Activated CD4-positive, alpha-beta T cell treated with anti-CD3 and anti-CD28 coated beads, Interleukin-2, amount 50 U/mL, for 48 hours (primary cell): ENCODE measurements around the gene NEU1.

ENCODE experiments used
- DNase-seq, 2 experiments: peaks; one replicate each; pipeline ENCODE4 v3.0.0-alpha.2; 2020

Gene NEU1

DNA sequence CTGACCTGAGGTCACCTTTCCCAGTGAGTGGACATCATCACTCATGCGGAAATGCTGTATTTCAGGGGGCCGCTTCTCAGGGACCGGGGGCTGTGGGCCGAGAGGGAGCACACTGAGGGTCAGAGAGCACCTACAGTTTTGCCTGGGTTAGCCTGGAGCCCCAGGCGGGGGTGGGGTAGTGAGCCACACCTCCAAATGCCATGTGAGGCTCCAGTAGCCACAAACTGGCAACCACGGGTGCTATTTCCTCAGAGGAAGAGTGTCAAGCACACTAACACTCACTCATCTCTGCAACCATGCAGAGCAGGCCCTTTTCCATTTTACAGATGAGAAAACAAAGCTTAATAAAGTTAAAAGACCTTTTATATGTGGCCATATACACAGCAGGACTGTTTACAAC is 30.2 kb upstream of the NEU1 start:
- no peak for DNase-seq

DNA sequence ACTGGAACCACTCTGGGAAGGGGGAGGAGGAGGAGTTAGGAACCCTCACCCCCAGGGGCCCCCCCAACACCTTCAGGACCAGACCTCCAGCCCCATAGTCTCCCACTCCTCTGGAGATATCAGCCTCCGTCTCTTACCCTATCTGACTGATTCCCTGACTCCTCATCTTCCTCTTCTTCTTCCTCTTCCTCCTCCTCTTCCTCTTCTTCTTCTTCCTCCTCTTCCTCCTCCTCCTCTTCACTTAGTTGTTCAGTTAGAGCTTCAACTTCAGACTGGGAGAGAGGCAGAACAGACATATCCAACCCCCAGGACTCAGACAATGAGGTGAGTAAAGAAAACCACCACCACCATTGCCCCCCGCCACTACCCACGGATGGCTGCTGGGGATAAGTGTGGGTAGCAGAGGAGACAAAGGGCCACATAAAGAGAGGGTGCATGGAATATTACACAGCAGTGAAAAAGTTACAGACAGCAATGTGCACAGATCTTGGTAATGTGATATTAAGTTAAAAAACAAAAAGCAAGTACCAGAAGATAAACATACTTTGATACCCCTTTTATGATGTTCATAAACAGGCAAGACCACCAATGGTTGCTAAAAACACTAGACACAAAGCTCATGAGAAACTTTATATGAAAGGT is 26.8 kb upstream of the NEU1 start:
- no peak for DNase-seq

DNA sequence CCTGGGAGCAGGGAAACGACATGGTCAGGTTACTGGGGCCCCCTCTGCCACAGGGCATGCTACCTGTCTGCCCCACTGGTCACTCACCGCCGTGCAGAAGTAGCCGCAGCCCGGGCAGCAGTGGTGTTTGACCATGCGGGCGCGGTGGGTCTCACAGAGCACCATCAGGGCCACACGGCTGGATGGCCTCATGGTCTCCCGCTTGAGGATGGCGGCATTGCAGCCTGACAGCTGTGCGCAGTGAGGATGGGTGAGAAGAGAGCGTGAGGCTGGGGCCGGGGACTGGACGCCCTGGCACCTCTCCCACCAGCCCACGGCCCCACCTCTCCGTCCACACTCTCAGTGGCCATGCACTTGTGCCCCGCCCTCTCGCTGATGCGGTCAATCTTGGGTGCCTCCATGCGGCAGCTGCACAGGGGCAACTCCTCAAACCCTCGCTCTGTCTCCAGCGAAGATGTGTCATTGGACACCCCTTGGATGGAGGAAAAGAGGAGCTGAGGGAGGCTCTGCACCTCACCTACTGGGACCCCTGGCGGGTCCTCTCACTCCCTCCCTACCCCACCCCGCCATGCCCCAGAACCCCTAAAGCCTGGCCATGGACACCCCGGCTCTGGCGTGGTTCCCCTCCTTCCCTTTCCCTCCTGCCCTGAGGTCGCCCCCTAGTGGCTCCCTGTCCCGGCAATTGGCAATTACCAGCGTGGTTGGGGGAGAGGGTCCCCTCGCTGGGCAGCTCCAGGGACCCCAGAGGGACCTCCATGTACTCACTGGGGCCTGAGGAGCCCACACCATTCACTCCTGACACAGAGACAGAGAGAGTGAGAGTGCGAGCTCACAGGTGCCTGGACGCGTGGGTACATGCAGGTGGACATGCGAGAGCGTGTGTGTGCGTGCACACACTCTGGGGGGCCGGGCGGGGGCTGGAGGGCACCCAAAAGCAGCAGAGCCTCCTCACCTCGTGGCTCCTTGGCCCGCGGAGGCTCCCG is 25.9 kb upstream of the NEU1 start:
- peak; percentile 63 to 73 for DNase-seq

DNA sequence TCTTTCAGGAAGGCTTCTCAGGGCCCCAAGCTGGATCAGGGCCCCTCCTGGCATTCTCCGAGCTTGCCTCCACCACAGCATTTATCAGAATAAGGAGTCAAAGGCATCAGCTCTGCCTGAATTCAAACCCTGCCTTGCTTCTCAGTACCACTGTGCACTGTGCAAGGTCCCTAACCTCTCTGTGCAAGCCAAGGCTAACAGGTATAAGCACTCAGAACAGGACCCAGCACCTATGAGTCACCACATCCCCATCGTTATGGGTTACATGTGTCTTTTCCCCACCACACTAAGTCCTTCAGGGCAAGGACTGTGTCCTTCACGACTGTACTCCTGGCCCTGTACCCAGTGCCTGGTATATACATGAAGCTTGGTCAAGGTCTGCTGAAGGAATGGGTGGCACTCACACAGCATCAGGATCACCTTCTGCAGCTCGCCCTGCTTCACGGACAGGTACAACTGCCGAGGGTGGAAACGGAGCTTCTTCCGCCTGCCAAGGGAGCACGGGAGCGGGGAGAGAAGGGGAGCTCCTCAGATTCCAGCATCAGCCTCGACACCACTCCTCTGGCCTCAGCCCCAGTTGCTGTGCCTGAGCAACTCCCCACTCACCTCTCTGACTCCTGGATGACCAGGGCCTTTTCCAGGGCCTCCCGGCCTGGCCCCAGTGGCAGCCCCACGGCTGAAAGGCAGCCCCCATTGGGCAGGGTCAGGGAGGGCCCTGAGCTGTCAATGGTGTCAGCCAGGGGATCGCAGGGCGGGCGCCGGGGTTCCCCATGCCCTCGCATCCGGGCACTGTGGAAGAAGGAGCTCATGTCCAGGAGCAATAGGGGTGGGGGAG is 24.8 kb upstream of the NEU1 start:
- no peak for DNase-seq

DNA sequence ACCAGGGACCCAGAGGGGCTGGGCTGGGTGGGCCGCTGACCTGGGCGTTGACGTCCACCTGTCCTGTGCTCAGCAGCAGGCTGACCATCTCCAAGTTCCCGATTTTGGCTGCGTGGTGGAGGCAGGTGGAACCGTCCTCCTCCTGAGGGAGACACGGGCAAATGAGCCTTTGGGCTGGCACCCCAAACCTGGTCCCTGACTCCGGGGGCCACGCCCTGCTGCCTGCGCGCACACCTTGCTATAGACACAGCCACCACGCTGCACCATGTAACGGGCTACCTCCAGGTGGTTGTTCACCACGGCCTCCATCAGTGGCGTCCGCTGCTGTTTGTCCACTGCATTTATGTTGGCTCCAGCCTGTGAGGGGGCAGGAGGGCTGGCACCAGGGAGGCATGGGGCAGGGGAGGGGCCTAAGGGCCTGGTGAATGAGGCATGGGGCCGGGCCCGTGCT is 23.9 kb upstream of the NEU1 start:
- DNase-seq, result no peak

DNA sequence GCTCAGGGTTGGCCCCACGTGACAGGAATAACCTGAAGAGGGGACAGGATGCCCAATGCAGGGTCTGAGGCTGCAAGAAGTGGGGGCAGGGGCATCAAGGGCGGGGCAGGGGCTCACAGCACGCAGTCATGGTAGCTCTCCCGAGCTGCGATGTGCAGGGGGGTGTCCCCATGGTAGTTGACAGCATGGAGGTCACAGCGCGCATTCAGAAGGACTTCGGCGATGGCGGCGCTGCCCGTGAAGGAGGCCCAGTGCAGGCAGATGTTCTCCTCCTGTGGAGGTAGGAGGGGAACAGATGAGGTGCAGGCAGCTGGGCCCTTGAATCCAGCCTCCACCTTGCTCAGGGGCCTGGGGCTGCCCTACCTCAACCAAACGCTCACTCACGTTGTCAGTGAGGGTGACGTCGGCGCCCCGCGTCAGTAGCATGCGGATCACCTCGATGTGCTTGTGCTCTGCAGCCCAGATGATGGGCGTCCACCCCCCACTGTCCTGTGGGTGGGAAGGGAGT is 22.0 kb upstream of the NEU1 start:
- DNase-seq, result no peak

DNA sequence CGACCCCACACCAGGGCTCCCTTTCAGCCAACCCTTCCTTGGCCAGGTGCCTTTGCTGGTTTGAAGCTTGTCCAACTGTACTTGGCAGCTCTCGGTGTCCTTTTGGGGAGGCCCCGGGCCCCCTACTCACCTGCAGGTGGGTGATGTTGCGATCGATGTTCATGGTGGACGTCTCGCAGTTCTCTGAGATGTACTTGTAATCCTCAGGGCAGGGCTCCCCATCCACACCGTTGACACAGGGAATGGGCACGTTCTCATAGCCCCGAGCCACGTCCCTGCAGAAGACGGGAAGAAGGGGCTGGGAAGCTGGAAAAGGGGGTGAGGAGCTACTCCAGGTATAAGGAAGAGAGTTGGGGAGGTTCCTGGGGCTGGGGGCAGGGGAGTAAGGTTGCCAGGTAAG is 21.1 kb upstream of the NEU1 start:
- DNase-seq, result no peak

DNA sequence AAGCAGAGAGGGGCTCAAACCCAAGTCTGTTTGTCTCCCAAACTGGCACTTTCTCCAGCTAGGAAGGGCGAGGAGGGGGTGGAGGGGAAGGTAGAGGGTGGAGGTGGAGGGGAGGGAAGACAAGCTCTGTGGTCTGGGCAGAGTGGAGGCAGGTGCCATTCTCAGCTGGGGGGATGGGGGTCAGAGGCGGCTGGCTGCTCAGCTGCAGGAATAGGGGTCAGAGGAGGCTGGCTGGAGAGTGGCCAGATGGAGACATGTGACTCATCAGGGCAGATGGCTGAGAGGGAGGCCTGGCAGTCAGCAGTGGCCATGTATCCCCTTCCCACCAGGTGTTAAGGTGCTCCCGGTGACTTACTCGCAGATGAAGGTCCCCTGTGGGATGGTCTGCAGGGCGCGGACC is 19.7 kb upstream of the NEU1 start:
- DNase-seq, result no peak

DNA sequence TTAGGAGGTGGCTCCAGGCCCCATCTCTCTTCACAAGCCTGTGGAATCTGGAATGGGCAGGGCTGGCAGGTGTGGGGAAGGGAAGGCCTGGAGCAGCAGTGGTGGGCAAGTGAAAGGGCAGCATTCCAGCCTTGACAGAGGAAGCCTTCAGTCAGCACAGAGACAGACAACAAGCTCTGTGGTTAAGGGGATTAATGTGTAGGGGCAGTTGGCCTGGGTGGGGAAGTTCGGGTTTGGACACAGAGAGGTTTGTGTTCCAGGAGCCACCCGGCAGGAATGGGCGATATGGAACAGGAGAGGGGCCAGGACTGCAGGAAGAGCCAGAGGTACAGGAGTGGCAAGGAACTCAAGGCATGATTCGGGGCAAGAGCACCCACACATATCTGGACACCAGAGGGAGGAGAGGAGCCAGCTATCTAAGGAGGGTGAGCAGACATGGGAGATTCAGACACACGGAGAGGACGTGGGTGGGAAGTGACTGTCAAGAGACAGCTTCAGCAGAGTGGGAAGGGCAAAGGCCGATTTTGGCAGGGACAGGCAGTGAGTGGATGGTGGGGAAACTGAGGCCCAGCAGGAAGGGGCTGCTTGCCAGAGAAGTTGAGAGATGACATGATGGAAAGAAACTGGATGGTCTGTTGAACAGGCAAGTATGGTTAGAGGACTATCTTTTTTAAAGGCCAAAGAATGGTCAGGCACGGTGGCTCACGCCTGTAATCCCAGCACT is 18.7 kb upstream of the NEU1 start:
- DNase-seq, result no peak

DNA sequence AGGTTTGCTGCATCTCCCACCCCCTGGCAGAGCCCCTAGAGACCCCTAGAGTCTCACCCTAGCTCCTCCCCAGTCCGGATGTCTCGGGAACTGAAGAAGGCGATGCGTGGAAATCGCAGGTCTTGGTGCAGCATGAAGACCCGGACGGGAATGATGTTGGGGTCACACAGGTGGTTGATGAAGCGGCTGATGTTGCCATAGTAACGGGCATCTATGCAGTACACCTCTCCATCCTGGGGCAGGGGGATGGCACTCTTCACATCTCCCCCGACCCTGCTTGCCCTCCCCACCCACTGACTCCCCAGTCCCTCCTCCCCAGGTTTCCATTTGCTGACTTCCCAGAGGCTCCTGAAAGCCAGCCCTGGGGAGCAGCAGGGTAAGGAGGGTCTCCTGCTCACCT is 18.0 kb upstream of the NEU1 start:
- DNase-seq, result no peak

DNA sequence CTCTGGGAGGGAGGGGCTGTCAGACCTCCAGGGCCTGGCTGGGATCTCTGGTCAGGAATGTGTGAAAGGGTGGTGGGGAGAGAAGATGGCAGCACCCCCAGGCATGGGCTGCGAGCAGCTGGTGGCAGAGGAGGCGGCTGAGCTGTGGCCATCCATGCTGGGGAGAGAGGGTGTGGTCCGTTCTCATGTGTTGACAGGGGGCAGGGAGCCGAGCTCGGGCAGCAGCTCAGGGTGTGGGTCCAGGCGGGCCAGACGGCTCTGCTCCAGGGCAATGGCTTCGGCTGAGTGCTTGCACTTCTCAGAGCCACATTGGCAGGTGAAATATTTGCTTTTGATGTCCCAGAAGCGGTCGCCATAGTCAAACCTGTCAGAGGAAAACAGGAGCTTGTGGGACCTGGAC is 17.3 kb upstream of the NEU1 start:
- no peak for DNase-seq

DNA sequence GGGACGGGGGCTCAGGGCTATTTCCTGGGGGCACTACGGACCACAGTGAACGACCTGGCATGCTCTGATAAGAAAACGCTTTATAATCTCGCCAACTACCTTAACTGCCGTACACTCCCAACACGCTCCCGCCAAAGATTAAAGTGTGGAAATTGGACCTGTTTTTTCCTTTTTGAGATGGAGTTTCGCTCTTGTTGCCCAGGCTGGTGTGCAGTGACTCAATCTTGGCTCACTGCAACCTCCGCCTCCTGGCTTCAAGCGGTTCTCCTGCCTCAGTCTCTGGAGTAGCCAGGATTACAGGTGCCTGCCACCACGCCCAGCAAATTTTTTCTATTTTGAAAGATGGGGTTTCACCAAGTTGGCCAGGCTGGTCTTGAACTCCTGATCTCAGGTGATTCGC is 16.5 kb upstream of the NEU1 start:
- no peak for DNase-seq

DNA sequence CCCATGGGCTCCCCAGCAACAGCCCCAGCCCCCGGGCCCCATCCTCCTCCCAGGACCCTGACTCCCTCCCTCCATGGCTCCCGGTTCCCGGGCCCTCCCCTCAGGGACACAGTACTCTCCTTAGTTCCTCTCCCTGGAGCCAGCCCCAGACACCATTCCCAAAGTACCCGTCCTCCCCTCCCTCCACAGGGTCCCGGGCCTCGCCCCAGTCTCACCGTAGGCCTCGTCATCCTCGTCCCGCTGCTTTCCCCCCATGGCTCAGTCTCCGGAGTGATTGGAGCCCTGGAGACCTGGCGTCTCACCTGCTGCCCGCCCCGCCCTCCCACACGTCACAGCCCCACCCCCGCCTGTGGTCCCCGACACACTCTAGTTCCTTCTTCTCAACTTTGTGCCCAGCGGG is 16.1 kb upstream of the NEU1 start, which contains the start of gene SLC44A4:
Gene SLC44A4, minus strand, starts transcription at position 272 of the 400 bp plus-strand sequence. Its CDS starts 17 bp downstream, at position 255.
- DNase-seq, result no peak

DNA sequence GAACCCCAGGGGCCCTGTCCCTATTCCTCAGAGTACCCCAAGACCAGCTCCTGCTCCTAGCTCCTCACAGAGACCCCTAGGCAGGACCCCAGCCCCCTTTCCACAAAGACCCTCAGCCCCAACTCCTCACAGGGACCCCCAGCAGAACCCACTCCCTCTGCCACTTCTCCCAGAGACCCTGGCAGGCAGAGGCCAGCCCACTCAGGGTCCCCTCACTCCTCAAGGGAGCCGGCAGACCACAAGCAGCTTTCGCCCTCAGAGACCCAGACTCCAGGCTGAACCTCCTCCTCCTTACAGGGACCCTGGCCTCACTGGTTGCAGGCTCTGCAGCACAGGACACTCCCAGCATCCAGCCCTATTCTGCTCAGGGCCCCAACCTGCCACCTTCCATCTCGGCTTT is 15.6 kb upstream of the NEU1 start:
- no peak for DNase-seq

DNA sequence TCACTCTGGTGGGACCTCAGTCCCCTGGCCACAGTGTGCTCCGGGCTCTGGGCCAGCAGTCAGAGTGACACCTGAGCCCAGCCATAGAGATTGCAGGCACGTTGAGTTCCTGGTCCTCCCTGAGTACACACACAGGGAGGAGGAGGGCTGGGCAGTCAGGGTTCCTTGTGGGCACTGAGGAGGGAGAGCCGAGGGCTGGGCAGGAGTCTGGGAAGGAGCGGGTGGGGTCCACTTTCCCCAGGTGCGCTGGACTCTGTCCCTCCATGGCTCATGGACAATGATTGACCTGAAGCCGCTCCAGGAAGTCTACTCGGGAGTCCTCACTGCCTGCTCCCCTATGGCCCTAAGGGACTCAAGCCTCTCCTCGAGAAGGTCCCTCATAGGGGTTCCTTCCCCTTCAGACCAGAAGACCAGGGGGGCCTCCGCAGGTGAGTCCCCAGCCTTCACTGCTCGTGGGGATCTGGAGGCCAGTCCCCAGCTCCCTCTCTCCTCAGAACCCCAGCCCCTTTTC is 15.1 kb upstream of the NEU1 start:
- DNase-seq, result no peak

DNA sequence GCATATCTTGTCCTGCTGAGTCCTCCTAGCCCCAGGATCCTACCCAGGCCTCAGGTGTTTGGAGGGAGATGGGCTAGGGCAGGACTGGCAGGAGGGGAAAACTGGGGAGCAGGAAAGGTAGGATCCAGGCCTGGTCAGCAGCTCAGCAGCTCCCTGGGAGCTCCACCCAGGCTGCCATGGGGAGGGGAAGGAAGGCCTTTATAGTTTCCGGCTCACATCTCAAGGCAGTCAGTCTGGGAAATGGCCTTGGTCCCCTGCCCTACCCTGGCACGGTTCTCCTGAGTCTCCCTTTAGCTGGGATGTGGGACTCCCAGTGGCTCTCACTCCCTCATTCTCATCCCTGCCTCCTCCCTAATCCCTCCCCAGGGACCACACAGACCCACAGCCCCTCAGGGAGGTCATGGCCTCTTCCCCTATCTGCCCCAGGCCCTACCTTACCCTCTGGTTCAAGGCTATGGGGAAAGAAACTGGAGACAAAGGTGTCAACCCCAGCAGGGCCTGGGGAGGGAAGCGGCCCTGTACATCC is 14.6 kb upstream of the NEU1 start:
- DNase-seq, result no peak

DNA sequence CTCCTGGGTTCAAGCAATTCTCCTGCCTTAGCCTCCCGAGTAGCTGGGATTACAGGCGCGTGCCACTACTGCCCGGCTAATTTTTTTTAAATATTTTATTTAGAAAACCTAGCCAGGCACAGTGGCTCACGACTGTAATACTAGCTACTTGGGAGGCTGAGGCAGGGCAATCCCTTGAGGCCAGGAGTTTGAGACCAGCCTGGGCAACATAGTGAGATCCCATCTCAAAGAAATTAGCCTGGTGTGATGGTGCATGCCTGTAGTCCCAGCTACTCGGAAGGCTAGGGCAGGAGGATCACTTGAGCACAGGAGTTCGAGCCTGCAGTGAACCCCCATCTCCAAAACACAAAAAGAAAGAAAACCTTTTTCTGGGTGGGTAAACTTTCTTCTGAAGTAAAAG is 13.7 kb upstream of the NEU1 start:
- no peak for DNase-seq

DNA sequence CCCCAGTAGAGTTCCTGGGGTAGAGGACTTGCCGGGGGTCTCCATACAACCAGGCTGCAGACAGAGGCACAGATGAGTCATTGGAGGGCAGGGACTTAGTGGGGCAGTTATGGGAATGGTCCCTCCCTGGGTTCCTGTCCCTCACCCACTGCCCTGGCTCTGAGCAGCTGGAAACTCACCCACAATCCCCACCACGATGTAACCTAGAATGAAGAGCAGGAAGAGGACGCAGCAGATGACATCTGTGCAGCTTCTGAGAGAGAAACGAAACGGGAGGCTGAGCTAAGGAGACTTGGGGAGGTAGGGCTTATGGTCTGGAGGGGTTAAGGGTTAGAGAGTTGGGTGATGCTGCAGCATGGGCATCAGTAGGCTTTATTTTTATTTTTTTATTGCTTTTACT is 13.3 kb upstream of the NEU1 start:
- no peak for DNase-seq

DNA sequence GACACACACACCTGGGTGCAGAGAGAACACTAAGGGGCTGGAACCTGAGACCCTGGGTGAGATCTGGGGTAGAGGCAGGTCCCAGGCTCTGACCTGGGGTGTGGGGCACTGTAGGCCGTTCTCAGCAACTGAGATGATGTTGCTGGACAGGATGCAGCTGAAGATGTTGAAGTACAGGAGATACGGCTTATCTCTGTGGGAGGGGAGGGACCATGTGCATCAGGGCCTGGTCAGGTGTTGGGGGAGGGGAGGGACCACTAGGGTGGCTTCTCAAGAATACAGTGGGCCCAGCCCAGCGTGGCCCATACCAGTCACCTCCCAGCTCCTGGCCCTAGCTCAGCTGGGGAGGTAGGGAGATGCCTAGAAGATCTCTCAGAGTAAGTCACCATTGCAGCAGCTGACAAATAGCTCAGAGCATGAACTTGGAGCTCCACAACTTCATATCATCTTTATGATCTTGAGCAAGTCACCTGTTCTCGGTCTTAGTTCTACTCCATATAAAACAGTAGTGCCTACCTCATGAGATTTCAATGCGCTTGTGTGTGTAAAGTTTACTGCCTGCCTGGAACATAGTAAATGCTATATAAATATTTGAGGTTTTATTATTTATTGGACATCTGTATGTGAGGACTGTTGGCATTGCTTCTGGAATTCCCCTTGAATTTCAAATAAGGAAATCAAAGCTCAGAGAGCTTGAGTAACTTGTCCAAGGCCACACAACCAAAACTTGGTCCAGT is 12.4 kb upstream of the NEU1 start:
- no peak for DNase-seq

DNA sequence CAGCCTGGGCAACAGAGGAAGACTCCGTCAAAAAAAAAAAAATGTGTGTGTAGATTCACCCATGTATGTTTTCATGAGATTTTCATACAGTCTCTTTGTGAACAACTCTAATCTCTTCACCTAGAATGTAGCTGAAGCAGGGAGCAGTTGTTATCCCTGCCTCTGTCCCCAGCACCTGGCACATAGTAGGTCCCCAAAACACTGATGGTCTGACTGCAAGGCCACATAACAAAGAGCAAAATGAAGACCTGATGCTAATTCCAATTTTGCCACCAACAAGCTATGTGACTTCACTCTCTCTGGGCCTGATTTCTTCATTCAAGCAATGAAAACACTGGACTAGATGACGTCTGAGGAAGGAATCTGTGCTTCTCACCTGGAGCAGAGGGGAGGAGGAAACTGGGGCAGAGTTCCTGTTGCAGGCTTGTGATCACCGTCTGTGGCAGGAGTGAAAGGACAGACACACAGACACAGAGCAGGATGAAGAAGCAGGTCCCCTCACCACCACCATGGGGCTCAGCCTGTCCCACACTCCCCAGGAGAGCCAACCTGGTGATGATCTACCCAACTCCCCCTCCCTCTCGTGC is 11.6 kb upstream of the NEU1 start:
- DNase-seq, result no peak
